Transverse colon (tissue), 4 donors: ENCODE results near the gene WDR74. TPM values are rescaled to one million over a fixed set of nuclear protein-coding genes. Genes with fewer than 3 reads are reported as not detected.
A peak's percentile ranks its signal among the peaks of the same experiment; 100 is the strongest.

Experiments used
- DNase-seq: peaks from one replicate; pipeline ENCODE4 v3.0.0-alpha.2; 2019
- H3K27ac ChIP-seq, 4 donors: fragments of 200-600 bp; sonication (generic); 2 replicates each; pipeline ENCODE4 v1.5.1; 2016 to 2018; ENCODE audit warnings: inconsistent platforms in 4 of 4
- H3K27me3 ChIP-seq: fragments of 200-600 bp; sonication (generic); 2 replicates; pipeline ENCODE4 v1.5.1; 2017; ENCODE audit warnings: inconsistent platforms
- H3K36me3 ChIP-seq, 4 donors: fragments of 200-600 bp; sonication (generic); 2 replicates each; pipeline ENCODE4 v1.5.1; 2017 to 2019; ENCODE audit warnings: inconsistent platforms in 4 of 4
- H3K4me1 ChIP-seq, 4 donors: fragments of 200-600 bp; sonication (generic); 2 replicates each; pipeline ENCODE4 v1.5.1; 2017 to 2020; ENCODE audit warnings: inconsistent platforms in 4 of 4
- H3K4me3 ChIP-seq, 4 donors: fragments of 200-600 bp; sonication (generic); 1 replicate in 1 of 4; 2 replicates in 3 of 4; pipeline versions ENCODE4 v1.5.1 to v1.6.1; 2017 to 2019; ENCODE audit warnings: inconsistent platforms in 4 of 4
- H3K9me3 ChIP-seq, 2 donors: fragments of 200-600 bp; sonication (generic); 2 replicates each; pipeline ENCODE4 v1.5.1; 2017 to 2019; ENCODE audit warnings: inconsistent platforms in 2 of 2
- EP300 ChIP-seq: sonication (generic); formaldehyde crosslinking; IDR thresholded peaks from one replicate; pipeline ENCODE4 v1.6.1; 2017; ENCODE audit warnings: antibody characterized with exemption, low read depth
- POLR2A ChIP-seq: fragments of 450-650 bp; IDR thresholded peaks from one replicate; pipeline ENCODE4 v1.6.1; 2016; ENCODE audit warnings: antibody characterized with exemption, mild to moderate bottlenecking, moderate library complexity
- POLR2AphosphoS5 ChIP-seq, 3 donors: sonication (generic); formaldehyde crosslinking; IDR thresholded peaks; one replicate each; pipeline ENCODE4 v1.6.1; 2016; ENCODE audit warnings: antibody characterized with exemption in 3 of 3
- WGBS, 2 donors: methylation state at CpG; one replicate each; pipeline ENCODE4 v1.1.5; 2018; ENCODE audit warnings: low coverage in 1 of 2; 5-methylcytosine and 5-hydroxymethylcytosine counted together
- in situ Hi-C, 4 donors: fragments of 200-750 bp; cut with MboI; loops; one replicate each; pipeline versions ENCODE4 v1.15.0 to v1.15.1; 2017; ENCODE audit warnings: low sequenced_read_pairs in 3 of 4, low pct_ligation_motif_present in 1 of 4, low pct_unique_long_range_greater_than_20kb in 1 of 4
- intact Hi-C: fragments of 100-400 bp; cut with DNase I; formaldehyde crosslinking; loops from one replicate; pipeline ENCODE4 v1.15.1; 2023; ENCODE audit warnings: low total_unique reads
- total RNA-seq, 4 donors: library from RNA; depleted of rRNA; stranded (reverse); fragments of >200 nt; gene quantifications; one replicate each; pipeline ENCODE4 v1.1.0, GENCODE V29; 2016
- TF ChIP-seq, protein P1 (sequence below), 5 experiments: fragments of 200-600 bp in 3 of 5; fragments of 450-650 bp in 2 of 5; sonication (generic) in 3 of 5; IDR thresholded peaks; 1 replicate in 2 of 5; 2 replicates in 3 of 5; pipeline ENCODE4 v1.5.1; 2016 to 2017; ENCODE audit warnings: antibody characterized with exemption in 5 of 5, inconsistent platforms in 3 of 5, mild to moderate bottlenecking in 2 of 5, moderate library complexity in 1 of 5

WDR74 gene
- total RNA-seq, 4 donors from 2014 or later, result 25.3 to 37.8 (median 27.6) TPM

- intact Hi-C loops (no loop called here), in situ Hi-C loops (no loop called here)
- Histone ChIP-seq H3K4me1 (peaks cover 7 to 22% (median 17%) of the 10 kb centered on the region in 4 donors), H3K9me3 (no peaks in the 10 kb centered on the region), H3K4me3 (peak overlapping the region; percentile 35 to 96 (median 88)), H3K27ac (peak overlapping the region; percentile 95 to 99 (median 96)), H3K36me3 (peaks cover 0 to 38% (median 18%) of the 10 kb centered on the region in 4 donors), H3K27me3 (no peaks in the 10 kb centered on the region)
- 3 to 18% methylated on average over 2 to 14 of the region's 14 CpGs for WGBS, 2 donors
- no peak for DNase-seq
- no peak for TF ChIP-seq EP300
- TF ChIP-seq POLR2AphosphoS5 (IDR thresholded peaks at IDR 0.05), result no peak
- TF ChIP-seq, protein P1, sequence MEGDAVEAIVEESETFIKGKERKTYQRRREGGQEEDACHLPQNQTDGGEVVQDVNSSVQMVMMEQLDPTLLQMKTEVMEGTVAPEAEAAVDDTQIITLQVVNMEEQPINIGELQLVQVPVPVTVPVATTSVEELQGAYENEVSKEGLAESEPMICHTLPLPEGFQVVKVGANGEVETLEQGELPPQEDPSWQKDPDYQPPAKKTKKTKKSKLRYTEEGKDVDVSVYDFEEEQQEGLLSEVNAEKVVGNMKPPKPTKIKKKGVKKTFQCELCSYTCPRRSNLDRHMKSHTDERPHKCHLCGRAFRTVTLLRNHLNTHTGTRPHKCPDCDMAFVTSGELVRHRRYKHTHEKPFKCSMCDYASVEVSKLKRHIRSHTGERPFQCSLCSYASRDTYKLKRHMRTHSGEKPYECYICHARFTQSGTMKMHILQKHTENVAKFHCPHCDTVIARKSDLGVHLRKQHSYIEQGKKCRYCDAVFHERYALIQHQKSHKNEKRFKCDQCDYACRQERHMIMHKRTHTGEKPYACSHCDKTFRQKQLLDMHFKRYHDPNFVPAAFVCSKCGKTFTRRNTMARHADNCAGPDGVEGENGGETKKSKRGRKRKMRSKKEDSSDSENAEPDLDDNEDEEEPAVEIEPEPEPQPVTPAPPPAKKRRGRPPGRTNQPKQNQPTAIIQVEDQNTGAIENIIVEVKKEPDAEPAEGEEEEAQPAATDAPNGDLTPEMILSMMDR (IDR thresholded peaks at IDR 0.05), result no peak
- no peak for TF ChIP-seq POLR2A
Observed at GRCh38 chr11:62804310-62805075, 34.9 kb downstream of the WDR74 start.

DNA sequence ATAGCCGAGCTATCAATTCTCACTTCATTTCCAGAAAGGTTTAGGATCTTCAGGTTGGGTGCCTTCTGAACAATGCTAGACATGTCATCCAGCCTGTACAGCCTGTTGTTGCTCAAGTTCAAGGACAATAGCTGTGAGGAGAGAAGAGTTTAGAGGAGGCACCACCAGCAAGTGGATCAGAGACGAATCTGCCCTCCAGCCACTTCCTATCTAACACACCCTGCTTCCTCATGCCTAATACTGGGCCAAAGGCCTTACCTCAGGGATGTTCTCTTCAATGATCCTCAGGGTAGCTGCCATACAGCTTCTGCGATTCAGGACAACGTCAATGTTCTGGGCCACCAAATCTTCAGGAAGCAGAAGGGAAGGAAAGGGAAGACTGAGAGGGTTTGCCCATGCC lies 38.3 kb downstream of the WDR74 start:
- Histone ChIP-seq H3K27ac (no peak overlapping the region), H3K9me3 (no peaks in the 10 kb centered on the region), H3K27me3 (no peaks in the 10 kb centered on the region), H3K4me3 (no peak overlapping the region), H3K4me1 (peaks cover 7 to 16% (median 15%) of the 10 kb centered on the region in 4 donors), H3K36me3 (peaks cover 0 to 70% (median 36%) of the 10 kb centered on the region in 4 donors)
- no peak for DNase-seq
- TF ChIP-seq, protein P1 (IDR thresholded peaks at IDR 0.05), result no peak
- TF ChIP-seq EP300 (no peak), POLR2A (no peak), POLR2AphosphoS5 (IDR thresholded peaks at IDR 0.05) (no peak)
- intact Hi-C loops (no loop called here), in situ Hi-C loops (no loop called here)
- 86% methylated on average over 4 of the region's 4 CpGs; no CpG with 5 or more reads in 1 of the 2 donors for WGBS, 2 donors

GRCh38 chr11:62799486-62799885 lies 39.9 kb downstream of the WDR74 start:
- DNase-seq, result no peak
- 93% methylated on average over 10 of the region's 10 CpGs; no CpG with 5 or more reads in 1 of the 2 donors for WGBS, 2 donors
- no peaks in the 10 kb centered on the region for H3K27me3 ChIP-seq
- H3K4me3 ChIP-seq, result no peak overlapping the region
- peaks cover 0 to 86% (median 44%) of the 10 kb centered on the region in 4 donors for H3K36me3 ChIP-seq
- no peaks in the 10 kb centered on the region for H3K9me3 ChIP-seq
- no peak overlapping the region for H3K27ac ChIP-seq
- H3K4me1 ChIP-seq, result peaks cover 7 to 11% (median 10%) of the 10 kb centered on the region in 4 donors
- TF ChIP-seq POLR2AphosphoS5 (IDR thresholded peaks at IDR 0.05) (no peak), POLR2A (no peak), EP300 (no peak)
- TF ChIP-seq, protein P1 (IDR thresholded peaks at IDR 0.05), result no peak
- intact Hi-C loops (no loop called here), in situ Hi-C loops (no loop called here)

- Histone ChIP-seq H3K4me1 (peaks cover 8% of the 10 kb centered on the region in 4 donors), H3K9me3 (no peaks in the 10 kb centered on the region), H3K4me3 (no peak overlapping the region), H3K36me3 (peaks cover 0 to 78% (median 40%) of the 10 kb centered on the region in 4 donors), H3K27me3 (no peaks in the 10 kb centered on the region), H3K27ac (no peak overlapping the region)
- WGBS, 2 donors, result 84 to 89% methylated on average over 7 of the region's 7 CpGs
- in situ Hi-C loops (no loop called here), intact Hi-C loops (no loop called here)
- TF ChIP-seq POLR2A (no peak), EP300 (no peak)
- TF ChIP-seq, protein P1 (IDR thresholded peaks at IDR 0.05), result no peak
- no peak for DNase-seq
Observed at GRCh38 chr11:62796281-62796680, 43.1 kb downstream of the WDR74 start.
